Measurements from ENCODE around the gene MYOD1.
A peak's percentile ranks its signal among the peaks of the same experiment; 100 is the strongest.

Gene MYOD1

GRCh38 chr11:17748761-17749721 lies 29.7 kb downstream of the MYOD1 start:
- Mint-ChIP-seq H3K4me3 (no peak overlapping the region), H3K4me1 (no peaks in the 10 kb centered on the region)
- ATAC-seq: no peak

GRCh38 chr11:17750013-17750800 lies 30.8 kb downstream of the MYOD1 start:
- H3K36me3 Mint-ChIP-seq: no peaks in the 10 kb centered on the region
- no peak overlapping the region for H3K4me3 Mint-ChIP-seq
- no peaks in the 10 kb centered on the region for H3K9me3 Mint-ChIP-seq
- H3K27ac Mint-ChIP-seq: no peak overlapping the region
- no peaks in the 10 kb centered on the region for H3K4me1 Mint-ChIP-seq
- H3K27me3 Mint-ChIP-seq: peaks cover 45% of the 10 kb centered on the region
- no peak for ATAC-seq

More at GRCh38 chr11:17748761-17749721, 29.7 kb downstream of the MYOD1 start:
- Mint-ChIP-seq H3K36me3 (no peaks in the 10 kb centered on the region), H3K27me3 (peaks cover 57% of the 10 kb centered on the region), H3K27ac (no peak overlapping the region), H3K9me3 (no peaks in the 10 kb centered on the region)

- H3K9me3 Mint-ChIP-seq: no peaks in the 10 kb centered on the region
- H3K4me1 Mint-ChIP-seq: no peaks in the 10 kb centered on the region
- no peak overlapping the region for H3K4me3 Mint-ChIP-seq
- H3K36me3 Mint-ChIP-seq: no peaks in the 10 kb centered on the region
- H3K27ac Mint-ChIP-seq: no peak overlapping the region
- no peak for ATAC-seq
- H3K27me3 Mint-ChIP-seq: peaks cover 40% of the 10 kb centered on the region
These were observed 31.4 kb downstream of the MYOD1 start for GRCh38 chr11:17750801-17751165.

GRCh38 chr11:17751558-17751957 lies 32.2 kb downstream of the MYOD1 start:
- Mint-ChIP-seq H3K4me1 (no peaks in the 10 kb centered on the region), H3K36me3 (no peaks in the 10 kb centered on the region), H3K4me3 (no peak overlapping the region), H3K9me3 (no peaks in the 10 kb centered on the region), H3K27me3 (peaks cover 32% of the 10 kb centered on the region), H3K27ac (no peak overlapping the region)
- ATAC-seq: no peak

- Mint-ChIP-seq H3K9me3 (no peaks in the 10 kb centered on the region), H3K27me3 (peaks cover 27% of the 10 kb centered on the region), H3K4me3 (no peak overlapping the region)
These were observed 32.8 kb downstream of the MYOD1 start for GRCh38 chr11:17752144-17752543.

GRCh38 chr11:17753153-17753552 lies 33.8 kb downstream of the MYOD1 start:
- ATAC-seq: no peak
- peaks cover 19% of the 10 kb centered on the region for H3K27me3 Mint-ChIP-seq
- H3K4me1 Mint-ChIP-seq: no peaks in the 10 kb centered on the region
- H3K27ac Mint-ChIP-seq: no peak overlapping the region
- H3K4me3 Mint-ChIP-seq: no peak overlapping the region
- H3K9me3 Mint-ChIP-seq: no peaks in the 10 kb centered on the region
- no peaks in the 10 kb centered on the region for H3K36me3 Mint-ChIP-seq

More at GRCh38 chr11:17752144-17752543, 32.8 kb downstream of the MYOD1 start:
- no peak for ATAC-seq
- H3K36me3 Mint-ChIP-seq: no peaks in the 10 kb centered on the region
- H3K27ac Mint-ChIP-seq: no peak overlapping the region
- H3K4me1 Mint-ChIP-seq: no peaks in the 10 kb centered on the region

GRCh38 chr11:17753641-17754040 lies 34.3 kb downstream of the MYOD1 start:
- Mint-ChIP-seq H3K27me3 (peaks cover 14% of the 10 kb centered on the region), H3K4me1 (no peaks in the 10 kb centered on the region), H3K36me3 (no peaks in the 10 kb centered on the region), H3K9me3 (no peaks in the 10 kb centered on the region), H3K27ac (no peak overlapping the region), H3K4me3 (no peak overlapping the region)
- no peak for ATAC-seq

- H3K4me3 Mint-ChIP-seq: no peak overlapping the region
- no peak overlapping the region for H3K27ac Mint-ChIP-seq
- peaks cover 6% of the 10 kb centered on the region for H3K27me3 Mint-ChIP-seq
- H3K36me3 Mint-ChIP-seq: no peaks in the 10 kb centered on the region
- ATAC-seq: no peak
- no peaks in the 10 kb centered on the region for H3K9me3 Mint-ChIP-seq
- no peaks in the 10 kb centered on the region for H3K4me1 Mint-ChIP-seq
These were observed 36.5 kb downstream of the MYOD1 start for GRCh38 chr11:17755891-17756290.

- H3K4me1 Mint-ChIP-seq: no peaks in the 10 kb centered on the region
- H3K9me3 Mint-ChIP-seq: no peaks in the 10 kb centered on the region
- no peak overlapping the region for H3K27ac Mint-ChIP-seq
- peaks cover 23% of the 10 kb centered on the region for H3K27me3 Mint-ChIP-seq
- no peaks in the 10 kb centered on the region for H3K36me3 Mint-ChIP-seq
- ATAC-seq: peak; percentile 51
- H3K4me3 Mint-ChIP-seq: no peak overlapping the region
These were observed 41.0 kb downstream of the MYOD1 start for GRCh38 chr11:17760102-17761029.

GRCh38 chr11:17762309-17762974 lies 43.1 kb downstream of the MYOD1 start:
- no peaks in the 10 kb centered on the region for H3K9me3 Mint-ChIP-seq
- no peaks in the 10 kb centered on the region for H3K36me3 Mint-ChIP-seq
- no peaks in the 10 kb centered on the region for H3K4me1 Mint-ChIP-seq
- peaks cover 23% of the 10 kb centered on the region for H3K27me3 Mint-ChIP-seq
- H3K4me3 Mint-ChIP-seq: no peak overlapping the region
- no peak for ATAC-seq
- H3K27ac Mint-ChIP-seq: no peak overlapping the region

GRCh38 chr11:17763244-17763643 lies 43.9 kb downstream of the MYOD1 start:
- Mint-ChIP-seq H3K4me1 (no peaks in the 10 kb centered on the region), H3K27me3 (peaks cover 23% of the 10 kb centered on the region), H3K9me3 (no peaks in the 10 kb centered on the region), H3K4me3 (no peak overlapping the region), H3K36me3 (no peaks in the 10 kb centered on the region), H3K27ac (no peak overlapping the region)
- ATAC-seq: no peak

- Mint-ChIP-seq H3K4me1 (no peaks in the 10 kb centered on the region), H3K36me3 (no peaks in the 10 kb centered on the region), H3K9me3 (no peaks in the 10 kb centered on the region), H3K27me3 (peaks cover 23% of the 10 kb centered on the region), H3K4me3 (no peak overlapping the region), H3K27ac (no peak overlapping the region)
- ATAC-seq: no peak
These were observed 44.3 kb downstream of the MYOD1 start for GRCh38 chr11:17763703-17764102.

- H3K27ac Mint-ChIP-seq: no peak overlapping the region
- no peak overlapping the region for H3K4me3 Mint-ChIP-seq
- H3K27me3 Mint-ChIP-seq: peaks cover 23% of the 10 kb centered on the region
- H3K36me3 Mint-ChIP-seq: no peaks in the 10 kb centered on the region
- ATAC-seq: no peak
- no peaks in the 10 kb centered on the region for H3K9me3 Mint-ChIP-seq
- H3K4me1 Mint-ChIP-seq: no peaks in the 10 kb centered on the region
These were observed 45.3 kb downstream of the MYOD1 start for GRCh38 chr11:17764446-17765218.
